Renal pelvis (tissue), 12 donors: ENCODE data around the gene MINDY4. TPM values are rescaled to one million over a fixed set of nuclear protein-coding genes. Genes with fewer than 3 reads are reported as not detected.

Experiments used
- DNase-seq: peaks from one replicate; pipeline ENCODE4 v3.0.0-alpha.2; 2013
- long read RNA-seq, 16 experiments: transcript quantifications; one replicate each; lab custom pipeline, GENCODE V29; 2026
- polyA plus RNA-seq, 3 donors: library from polyadenylated mRNA; unstranded; fragments of 120-200 nt; gene quantifications; one replicate each; pipeline ENCODE4 v1.2.1, GENCODE V29; 2013; ENCODE audit not compliant: insufficient read length in 3 of 3

Gene MINDY4
- polyA plus RNA-seq = 10 to 100 TPM; 12.1 to 42.4 (median 12.3) TPM
- long read RNA-seq, donor 1 = 0 reads
- long read RNA-seq, donor 2 = 0 reads
- long read RNA-seq, donor 3, partial matches to known transcripts = 0 of 2 reads
- long read RNA-seq, donor 3, other reads (novel, unspliced or antisense) = 0 of 2 reads
- long read RNA-seq, donor 4, partial matches to known transcripts = 0 of 3 reads
- long read RNA-seq, donor 4, other reads (novel, unspliced or antisense) = 0 of 3 reads
- long read RNA-seq, donor 5 = 0 reads
- long read RNA-seq, donor 6 = 0 reads
- long read RNA-seq, donor 7, partial matches to known transcripts = 0 of 1 reads
- long read RNA-seq, donor 7, other reads (novel, unspliced or antisense) = 0 of 1 reads
- long read RNA-seq, donor 8 = 0 reads
- long read RNA-seq, donor 9, partial matches to known transcripts = 0 of 1 reads
- long read RNA-seq, donor 9, other reads (novel, unspliced or antisense) = 0 of 1 reads
- long read RNA-seq, donor 10, partial matches to known transcripts = 9 of 9 reads
- long read RNA-seq, donor 10, other reads (novel, unspliced or antisense) = 0 of 9 reads
- long read RNA-seq, donor 11 = 0 reads
- long read RNA-seq, donor 12 = 0 reads
- long read RNA-seq, donor 13 = 0 reads
- long read RNA-seq, donor 14, partial matches to known transcripts = 0 of 1 reads
- long read RNA-seq, donor 14, other reads (novel, unspliced or antisense) = 0 of 1 reads
- long read RNA-seq, donor 15, partial matches to known transcripts = 0 of 1 reads
- long read RNA-seq, donor 15, other reads (novel, unspliced or antisense) = 0 of 1 reads
- long read RNA-seq, donor 16 = 0 reads

DNA sequence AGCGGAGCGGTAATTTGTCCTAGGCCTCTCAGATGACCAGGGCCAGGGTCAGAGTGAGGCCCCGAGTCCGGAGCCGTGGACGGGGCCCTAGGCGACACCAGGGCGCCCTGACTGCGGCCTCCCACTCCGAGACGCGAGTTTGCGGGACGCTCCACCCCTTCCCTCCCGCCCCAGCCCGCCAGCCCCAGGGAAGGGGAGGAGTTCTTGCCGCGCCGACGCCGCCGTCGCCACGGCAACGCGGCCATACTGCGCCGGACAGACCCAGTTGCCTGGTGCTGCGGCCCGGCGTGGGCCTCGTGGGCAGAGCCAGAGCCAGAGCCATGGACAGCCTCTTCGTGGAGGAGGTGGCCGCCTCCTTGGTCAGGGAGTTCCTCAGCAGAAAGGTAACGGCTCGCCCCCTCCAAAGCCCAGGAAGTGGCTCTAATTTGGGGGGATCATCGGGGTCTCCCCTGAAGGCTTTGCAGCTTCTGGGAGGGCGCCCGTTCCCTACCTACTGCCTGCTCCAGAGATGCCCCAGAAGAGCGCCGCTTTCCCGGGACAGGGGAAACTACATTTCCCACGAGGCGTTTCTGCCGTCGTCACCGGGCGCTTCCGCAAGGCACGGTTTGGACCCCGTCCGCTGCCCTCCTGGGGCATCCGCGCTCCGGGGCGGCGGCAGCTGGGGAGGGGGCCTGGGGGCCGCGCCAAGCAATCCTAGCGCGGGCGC is at the start of gene MINDY4:
Gene MINDY4, plus strand, starts transcription at position 244 of the 706 bp plus-strand sequence. Its CDS starts 77 bp downstream, at position 321.
- peak; percentile 86 for DNase-seq

DNA sequence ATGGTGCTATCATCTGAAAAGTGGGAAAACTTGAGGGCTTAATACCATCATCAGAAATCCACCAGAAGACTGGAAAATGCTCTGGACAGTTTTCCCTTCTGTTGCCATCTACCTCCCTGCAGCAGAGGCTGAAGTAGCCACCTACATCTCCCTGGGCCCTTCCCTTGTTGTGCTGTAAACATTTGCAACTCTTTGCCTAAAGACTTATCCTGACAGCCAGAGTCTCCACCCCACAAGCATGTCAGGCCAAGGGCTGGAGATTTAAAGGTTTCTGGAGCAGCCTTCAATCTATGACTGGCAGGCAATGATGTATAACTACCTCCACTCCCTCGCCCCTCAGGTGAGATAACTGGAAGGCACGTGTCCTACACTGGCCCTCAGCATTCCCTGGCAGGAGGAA is 49.0 kb upstream of the MINDY4 start:
- DNase-seq = no peak

GRCh38 chr7:30722671-30723070 is 48.5 kb upstream of the MINDY4 start:
- DNase-seq = no peak

DNA sequence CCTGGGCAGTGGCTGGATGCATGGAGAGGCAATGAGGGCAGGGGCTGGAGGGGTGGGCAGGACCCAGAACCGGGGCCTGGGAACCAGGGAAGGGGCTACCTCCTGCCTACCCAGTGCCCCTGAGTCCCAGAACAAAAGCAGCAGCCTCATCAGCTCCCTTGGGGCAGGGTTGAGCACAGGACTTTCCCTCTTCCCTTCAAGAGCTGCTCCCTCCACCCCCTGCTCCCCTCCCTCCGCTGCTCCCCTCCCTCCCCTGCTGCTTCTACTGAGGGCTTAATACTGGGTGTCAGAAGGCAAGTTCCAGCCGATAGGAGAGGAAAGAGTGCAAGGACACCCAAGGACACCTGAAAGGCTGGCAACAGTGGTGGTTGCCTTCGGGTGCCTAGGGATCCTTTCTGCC is 47.4 kb upstream of the MINDY4 start:
- no peak for DNase-seq

DNA sequence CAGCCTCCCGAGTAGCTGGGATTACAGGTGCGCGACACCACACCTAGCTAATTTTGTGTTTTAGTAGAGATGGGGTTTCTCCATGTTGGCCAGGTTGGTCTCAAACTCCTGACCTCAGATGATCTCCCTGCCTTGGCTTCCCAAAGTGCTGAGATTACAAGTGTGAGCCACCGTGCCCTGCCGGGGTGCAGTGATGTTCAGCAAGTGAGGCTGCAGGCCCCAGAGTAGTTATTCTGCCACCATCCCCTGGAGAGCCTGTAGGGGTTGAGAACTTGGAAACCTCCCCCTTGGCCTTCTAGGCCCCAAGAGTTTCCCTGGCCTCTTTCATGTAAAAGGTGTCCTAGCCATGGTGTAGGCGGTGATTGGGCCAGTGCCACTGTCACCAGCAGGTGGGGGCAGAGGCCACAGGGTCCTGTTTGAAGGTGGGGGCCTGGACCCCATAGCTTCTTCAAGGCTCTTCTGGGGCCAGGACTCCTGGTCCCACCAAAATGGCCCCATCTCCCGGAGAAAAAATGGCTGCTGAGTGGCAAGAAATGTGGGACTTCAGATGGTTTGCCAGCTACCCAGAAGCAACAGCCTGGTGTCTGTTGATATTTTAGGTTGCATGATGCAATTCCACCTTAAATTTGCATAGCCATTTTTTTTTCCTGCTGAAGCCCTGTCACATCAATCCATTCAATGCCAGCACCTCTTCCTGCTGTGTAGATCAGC is 44.8 kb upstream of the MINDY4 start:
- no peak for DNase-seq

- no peak for DNase-seq
Measured at GRCh38 chr7:30727061-30727945, 43.9 kb upstream of the MINDY4 start.

GRCh38 chr7:30728591-30729100 is 42.6 kb upstream of the MINDY4 start:
- no peak for DNase-seq

GRCh38 chr7:30729642-30730041 is 41.6 kb upstream of the MINDY4 start:
- DNase-seq = no peak

- no peak for DNase-seq
Measured at GRCh38 chr7:30730097-30730496, 41.1 kb upstream of the MINDY4 start.

- no peak for DNase-seq
Measured at GRCh38 chr7:30730996-30731395, 40.2 kb upstream of the MINDY4 start.

GRCh38 chr7:30731581-30731980 is 39.6 kb upstream of the MINDY4 start:
- no peak for DNase-seq

DNA sequence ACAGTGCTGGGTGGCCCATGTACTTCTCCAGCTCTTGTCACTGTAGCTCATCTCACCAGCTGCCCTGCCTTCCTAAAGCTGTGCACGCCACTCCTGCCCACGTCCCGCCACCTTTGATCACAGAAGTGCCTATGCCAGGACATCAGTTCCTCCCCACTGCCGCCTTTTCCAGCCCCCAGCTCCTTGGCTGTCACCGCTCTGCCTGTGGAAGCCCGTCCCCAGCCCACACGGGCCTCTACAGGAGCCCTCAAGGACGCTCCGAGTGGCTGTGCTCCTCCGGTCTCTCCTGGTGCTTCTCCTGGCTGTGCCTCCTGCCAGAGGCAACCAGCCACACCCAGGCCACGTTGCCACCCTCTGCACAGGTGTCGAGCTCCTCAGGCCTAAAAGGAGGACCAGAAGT is 38.6 kb upstream of the MINDY4 start:
- DNase-seq = no peak

DNA sequence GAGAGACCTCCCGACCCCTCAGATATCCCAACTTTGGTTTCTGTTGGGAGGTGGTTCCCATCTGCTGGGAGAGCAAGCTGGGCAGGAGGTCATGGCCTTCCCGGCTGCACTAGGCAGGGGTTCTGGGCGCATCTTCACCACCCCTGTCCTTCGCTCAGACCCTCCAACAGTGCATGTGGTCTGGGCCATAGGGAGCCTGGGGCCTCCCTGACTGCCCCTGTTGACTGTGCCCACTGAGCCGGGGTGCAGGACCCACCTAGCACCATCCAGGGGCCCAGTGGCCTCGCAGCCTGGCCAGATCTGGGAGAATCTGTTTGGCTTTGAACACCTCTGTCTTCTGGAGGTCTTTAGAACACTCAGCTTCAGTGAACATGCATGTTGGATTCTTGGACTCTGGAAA is 38.0 kb upstream of the MINDY4 start:
- no peak for DNase-seq

DNA sequence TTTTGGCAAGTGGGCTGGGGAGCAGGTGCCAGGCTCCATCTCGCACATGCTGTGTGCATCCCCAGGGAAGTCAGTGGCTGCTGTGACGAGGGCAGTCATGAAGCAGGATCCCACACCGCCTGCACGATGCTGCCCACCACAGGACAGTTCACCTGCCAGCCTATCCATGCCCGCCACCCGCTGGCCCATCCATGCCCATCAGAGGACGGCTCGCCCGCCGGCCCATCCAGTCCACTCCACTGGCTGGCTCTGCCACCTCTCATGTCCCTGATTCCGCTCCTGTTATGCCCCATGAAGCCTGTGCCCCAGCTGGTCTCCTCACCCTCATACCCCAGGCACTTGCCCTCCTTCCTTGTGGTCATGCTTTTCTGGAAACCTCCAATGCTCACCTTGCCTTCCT is 37.5 kb upstream of the MINDY4 start:
- no peak for DNase-seq

DNA sequence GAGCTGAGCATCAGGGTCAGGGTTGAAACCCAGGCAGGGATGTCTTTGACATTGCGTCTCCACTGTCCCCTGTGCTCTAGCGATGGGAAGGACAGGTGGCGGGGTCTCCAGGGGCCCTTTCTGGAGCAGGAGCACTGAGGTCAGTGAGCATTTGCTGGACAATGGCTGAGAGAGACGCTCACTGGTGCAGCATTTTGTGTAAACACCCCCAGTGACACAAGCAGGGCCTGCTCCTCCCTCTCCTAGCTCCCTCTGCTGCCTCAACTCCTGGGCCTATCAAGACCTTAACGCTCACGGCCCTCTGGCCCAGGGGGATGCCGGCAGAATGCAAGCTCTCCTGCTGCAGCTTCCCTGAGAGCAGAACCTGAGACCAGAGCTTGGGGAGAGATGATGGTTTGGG is 36.7 kb upstream of the MINDY4 start:
- no peak for DNase-seq

DNA sequence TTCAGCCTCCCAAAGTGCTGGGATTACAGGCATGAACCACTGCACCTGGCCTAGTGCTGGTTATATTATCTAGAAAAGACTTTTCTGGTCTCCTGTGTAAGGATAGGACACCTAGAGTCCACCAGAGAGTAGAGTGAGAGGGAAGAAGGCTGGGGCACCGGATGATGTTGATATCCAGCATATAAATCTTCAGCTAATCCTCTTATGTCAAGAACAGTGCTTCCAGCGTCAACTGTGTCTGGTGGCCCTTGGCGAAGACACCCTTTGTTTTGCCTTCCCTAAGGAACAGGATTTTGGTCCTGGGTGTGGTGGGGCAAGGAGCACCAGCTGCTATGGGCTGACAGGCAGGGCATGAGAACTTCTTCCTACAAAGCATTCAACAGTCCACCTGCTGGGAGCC is 35.6 kb upstream of the MINDY4 start:
- DNase-seq = no peak

GRCh38 chr7:30736291-30736690 is 34.9 kb upstream of the MINDY4 start:
- no peak for DNase-seq

GRCh38 chr7:30738026-30738915 is 32.9 kb upstream of the MINDY4 start:
- DNase-seq = no peak

DNA sequence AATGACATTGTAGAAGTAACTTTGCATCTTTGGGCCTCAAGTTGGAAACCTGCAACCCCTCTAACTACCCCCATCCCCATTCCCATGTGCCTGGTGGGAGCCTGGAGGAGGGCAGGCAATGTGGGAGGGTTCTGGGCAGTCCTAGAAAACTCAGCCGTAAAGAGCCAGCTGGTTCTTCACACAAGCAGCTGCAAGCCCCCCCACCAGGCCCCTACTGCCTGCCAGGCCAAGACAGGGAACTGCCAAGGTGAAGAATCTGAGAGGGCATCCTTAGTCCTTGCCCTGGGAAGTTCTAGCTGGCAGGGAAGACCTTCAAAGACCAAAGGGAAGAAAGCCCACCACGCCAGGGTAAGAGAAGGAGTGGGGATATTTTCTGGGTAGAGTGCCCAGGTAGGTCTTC is 31.5 kb upstream of the MINDY4 start:
- DNase-seq = no peak
